ENCODE results near the gene PCK1. TPM values are rescaled to one million over a fixed set of nuclear protein-coding genes. Genes with fewer than 3 reads are reported as not detected.

PCK1 gene
- total and polyA plus RNA-seq, 2 of the 13 experiments (the other 11 are each of a cell fraction or from before 2014, with no cell fraction given) = 6.5 to 12.6 TPM

- TF ChIP-seq ZNF17 (CRISPR knock-in tag; IDR thresholded peaks at IDR 0.05) (no peak), CREB3 (CRISPR knock-in tag; IDR thresholded peaks at IDR 0.05) (no peak), ETV5 (CRISPR knock-in tag; IDR thresholded peaks at IDR 0.05; ENCODE audit: borderline replicate concordance) (no peak), MEF2D (CRISPR knock-in tag; IDR thresholded peaks at IDR 0.05) (no peak), ZNF383 (CRISPR knock-in tag; IDR thresholded peaks at IDR 0.05; ENCODE audit: borderline replicate concordance) (no peak), FOXC1 (CRISPR knock-in tag; IDR thresholded peaks at IDR 0.05; ENCODE audit: borderline replicate concordance) (0 out of 2 replicates have a peak, but pooled peaks have one; percentile 16), TOPORS (CRISPR knock-in tag; IDR thresholded peaks at IDR 0.05) (no peak), ZNF563 (CRISPR knock-in tag; IDR thresholded peaks at IDR 0.05) (0 out of 2 replicates have a peak, but pooled peaks have one; percentile 15), ZNF567 (CRISPR knock-in tag; IDR thresholded peaks at IDR 0.05; ENCODE audit: borderline replicate concordance) (no peak), MXD1 (CRISPR knock-in tag; IDR thresholded peaks at IDR 0.05) (no peak), ZMYM3 (CRISPR knock-in tag; IDR thresholded peaks at IDR 0.05) (0 out of 2 replicates have a peak, but pooled peaks have one; percentile 27), SOX6 (IDR thresholded peaks at IDR 0.05) (no peak), SOX6 (CRISPR knock-in tag; IDR thresholded peaks at IDR 0.05) (no peak), AFF4 (CRISPR knock-in tag; IDR thresholded peaks at IDR 0.05) (no peak), ADNP (CRISPR knock-in tag; IDR thresholded peaks at IDR 0.05) (no peak), TAF15 (IDR thresholded peaks at IDR 0.05; ENCODE audit: low read depth, low read length, poor library complexity, severe bottlenecking) (no peak), ZNF317 (CRISPR knock-in tag; IDR thresholded peaks at IDR 0.05) (0 out of 2 replicates have a peak, but pooled peaks have one; percentile 39), ZNF564 (CRISPR knock-in tag; IDR thresholded peaks at IDR 0.05) (no peak)
These were observed 17.7 kb downstream of the PCK1 start (continued) for GRCh38 chr20:57578476-57579165.
